Glomerular visceral epithelial cell (primary cell): ENCODE data around the gene SH3PXD2B.
"Not testable (repeated sequence)": the region's sequence is repeated elsewhere in the genome, so short reads cannot be mapped to it uniquely, and the experiment has no call there.

Experiments
- DNase-seq: peaks from one replicate; pipeline ENCODE4 v3.0.0-alpha.2; 2016; ENCODE audit errors: extremely low spot score

SH3PXD2B gene

GRCh38 chr5:172302047-172302710 is 152.1 kb downstream of the SH3PXD2B start:
- no peak for DNase-seq

GRCh38 chr5:172299916-172300439 is 154.3 kb downstream of the SH3PXD2B start:
- DNase-seq: no peak

GRCh38 chr5:172294831-172295230 is 159.5 kb downstream of the SH3PXD2B start:
- DNase-seq: no peak

- DNase-seq: no peak
Observed at GRCh38 chr5:172293745-172294342, 160.5 kb downstream of the SH3PXD2B start.

GRCh38 chr5:172293054-172293744 is 161.1 kb downstream of the SH3PXD2B start:
- DNase-seq: peak; percentile 77

GRCh38 chr5:172291837-172292236 is 162.5 kb downstream of the SH3PXD2B start:
- not testable (repeated sequence) for DNase-seq

- DNase-seq: no peak
Observed at GRCh38 chr5:172288465-172288864, 165.9 kb downstream of the SH3PXD2B start.

- not testable (repeated sequence) for DNase-seq
Observed at GRCh38 chr5:172287140-172287539, 167.2 kb downstream of the SH3PXD2B start.

- no peak for DNase-seq
Observed at GRCh38 chr5:172285226-172286143, 168.8 kb downstream of the SH3PXD2B start.

- DNase-seq: no peak
Observed at GRCh38 chr5:172284611-172284980, 169.7 kb downstream of the SH3PXD2B start.

- peak; percentile 91 for DNase-seq
Observed at GRCh38 chr5:172283862-172284610, 170.3 kb downstream of the SH3PXD2B start.

- DNase-seq: peak; percentile 87
Observed at GRCh38 chr5:172283020-172283861, 171.1 kb downstream of the SH3PXD2B start, which contains the start of gene UBTD2. Gene UBTD2 (minus strand): TSS chr5:172283764. CDS start chr5:172283665, 99 bp downstream.

- DNase-seq: peak; percentile 49
Observed at GRCh38 chr5:172282272-172283019, 171.9 kb downstream of the SH3PXD2B start.

- no peak for DNase-seq
Observed at GRCh38 chr5:172281346-172281745, 173.0 kb downstream of the SH3PXD2B start.

- no peak for DNase-seq
Observed at GRCh38 chr5:172280929-172281328, 173.4 kb downstream of the SH3PXD2B start.

GRCh38 chr5:172280317-172280716 is 174.0 kb downstream of the SH3PXD2B start:
- DNase-seq: no peak

GRCh38 chr5:172278356-172278755 is 176.0 kb downstream of the SH3PXD2B start:
- DNase-seq: no peak

GRCh38 chr5:172276214-172276613 is 178.1 kb downstream of the SH3PXD2B start:
- DNase-seq: no peak
